HG02678 (cell line): Measurements from ENCODE around the gene TTPAL.

Source experiments
- ATAC-seq: cut with Tn5 transposase; IDR thresholded peaks from one replicate; pipeline ENCODE4 v1.9.1; 2021; ENCODE audit warnings: mild to moderate bottlenecking, moderate library complexity; ENCODE audit not compliant: unreplicated experiment

Gene TTPAL

DNA sequence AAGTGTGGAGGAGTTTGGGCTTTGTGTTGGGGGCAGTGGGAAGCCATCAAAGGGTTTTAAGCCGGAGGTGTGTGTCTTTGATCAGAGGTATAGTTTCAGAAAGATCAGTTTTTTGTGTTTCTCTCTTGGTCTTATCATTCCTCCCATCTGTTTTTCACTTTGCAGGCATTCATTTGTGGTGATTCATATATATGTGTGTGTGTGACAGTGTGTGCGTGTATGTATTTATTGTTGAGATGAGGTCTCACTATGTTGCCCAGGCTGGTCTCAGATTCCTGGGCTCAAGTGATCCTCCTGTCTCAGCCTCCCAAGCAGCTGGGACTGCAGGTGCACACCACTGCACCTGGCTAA is 57.3 kb downstream of the TTPAL start:
- ATAC-seq = no peak

- ATAC-seq = no peak
These were observed 58.3 kb downstream of the TTPAL start for GRCh38 chr20:44533928-44534327.

- ATAC-seq = no peak
These were observed 60.5 kb downstream of the TTPAL start for GRCh38 chr20:44536175-44536574.

DNA sequence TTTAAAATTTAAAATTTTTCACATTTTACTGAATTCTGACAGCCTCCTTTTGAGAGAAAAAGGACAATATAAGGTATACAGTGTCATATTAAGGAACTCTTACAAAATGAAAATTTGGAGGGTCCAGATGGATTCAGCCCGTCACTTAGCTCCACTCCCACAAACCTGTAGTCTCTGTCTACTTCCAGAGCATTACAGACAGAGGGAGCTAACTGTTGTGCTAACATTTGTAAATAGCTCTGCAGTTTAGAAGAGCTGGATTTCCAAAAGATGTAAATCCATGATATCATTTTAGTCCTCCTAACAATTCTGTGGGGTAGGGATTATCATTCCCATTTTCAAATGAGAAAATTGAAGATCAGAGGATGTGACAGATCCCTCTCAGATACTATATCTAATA is 62.3 kb downstream of the TTPAL start:
- ATAC-seq = no peak

- ATAC-seq = no peak
These were observed 65.2 kb downstream of the TTPAL start for GRCh38 chr20:44540834-44541233.

DNA sequence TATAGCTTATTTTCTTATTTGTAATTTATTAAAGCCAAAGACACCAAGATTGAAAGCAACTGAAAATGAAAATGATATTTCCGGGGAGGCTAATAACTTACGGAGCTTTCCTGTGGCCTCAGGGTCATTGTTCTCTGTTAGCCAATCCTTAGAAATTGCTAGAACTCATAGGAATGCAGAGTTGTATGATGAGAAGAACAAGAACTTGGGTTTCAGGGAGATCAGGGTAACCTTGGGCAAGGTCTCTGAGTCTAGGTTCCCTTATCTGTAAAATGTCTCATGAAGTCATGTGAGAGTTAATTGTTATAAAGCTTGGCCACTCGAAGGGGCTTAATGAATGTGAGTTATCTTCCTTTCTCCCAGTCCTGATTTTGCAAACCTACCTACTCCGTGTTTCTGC is 66.3 kb downstream of the TTPAL start:
- ATAC-seq = no peak

GRCh38 chr20:44542890-44543289 is 67.2 kb downstream of the TTPAL start:
- no peak for ATAC-seq

DNA sequence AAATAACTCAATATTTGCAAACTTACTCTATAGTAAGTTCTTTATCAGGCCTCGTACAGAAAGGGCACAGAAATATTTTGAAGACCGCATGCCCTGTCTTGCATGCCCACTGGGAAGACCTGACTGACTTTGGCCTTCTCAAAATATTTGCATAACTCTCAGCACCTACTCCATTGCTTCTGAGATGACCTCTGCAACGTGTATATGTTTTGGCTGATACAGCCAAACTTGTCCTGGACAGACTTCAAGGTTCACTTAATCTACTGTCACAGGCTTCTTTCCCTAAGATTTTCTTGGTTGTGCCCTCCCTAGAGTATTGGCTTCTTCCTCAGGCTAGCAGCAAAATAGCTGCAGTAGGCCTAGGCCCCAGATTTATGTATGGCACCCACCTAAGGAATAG is 67.7 kb downstream of the TTPAL start:
- ATAC-seq = no peak
